ENCODE results near the gene NINJ1.

NINJ1 gene

GRCh38 chr9:93132287-93132927 lies 1.6 kb downstream of the NINJ1 start:
- no peak for DNase-seq

GRCh38 chr9:93131599-93132286 lies 2.3 kb downstream of the NINJ1 start:
- DNase-seq, result no peak

GRCh38 chr9:93130861-93131481 lies 3.1 kb downstream of the NINJ1 start:
- DNase-seq, result no peak

GRCh38 chr9:93129691-93130500 lies 4.2 kb downstream of the NINJ1 start:
- no peak for DNase-seq

GRCh38 chr9:93129286-93129685 lies 4.8 kb downstream of the NINJ1 start:
- no peak for DNase-seq

GRCh38 chr9:93128715-93129224 lies 5.3 kb downstream of the NINJ1 start:
- no peak for DNase-seq

GRCh38 chr9:93128011-93128714 lies 5.9 kb downstream of the NINJ1 start:
- no peak for DNase-seq

- no peak for DNase-seq
These were observed 6.6 kb downstream of the NINJ1 start for GRCh38 chr9:93127395-93127911.

GRCh38 chr9:93126825-93127368 lies 7.2 kb downstream of the NINJ1 start:
- no peak for DNase-seq

- DNase-seq, result no peak
These were observed 7.8 kb downstream of the NINJ1 start for GRCh38 chr9:93126151-93126781.

GRCh38 chr9:93125331-93125894 lies 8.6 kb downstream of the NINJ1 start:
- DNase-seq, result no peak

- no peak for DNase-seq
These were observed 9.3 kb downstream of the NINJ1 start for GRCh38 chr9:93124793-93125192.

- no peak for DNase-seq
These were observed 10.3 kb downstream of the NINJ1 start for GRCh38 chr9:93123561-93124283.

GRCh38 chr9:93122721-93123221 lies 11.3 kb downstream of the NINJ1 start:
- DNase-seq, result no peak

GRCh38 chr9:93121316-93122241 lies 12.5 kb downstream of the NINJ1 start:
- no peak for DNase-seq

GRCh38 chr9:93120846-93121315 lies 13.2 kb downstream of the NINJ1 start:
- no peak for DNase-seq

- DNase-seq, result no peak
These were observed 13.9 kb downstream of the NINJ1 start for GRCh38 chr9:93119953-93120845.

GRCh38 chr9:93119703-93119952 lies 14.4 kb downstream of the NINJ1 start:
- DNase-seq, result no peak
